GM21381 (cell line): Measurements from ENCODE around the gene KRTAP10-3.
"Not testable (repeated sequence)": the region's sequence is repeated elsewhere in the genome, so short reads cannot be mapped to it uniquely, and the experiment has no call there.

ENCODE experiments used
- ATAC-seq: cut with Tn5 transposase; IDR thresholded peaks from one replicate; pipeline ENCODE4 v1.9.1; 2021; ENCODE audit warnings: mild to moderate bottlenecking, moderate library complexity; ENCODE audit not compliant: unreplicated experiment

The KRTAP10-3 gene

DNA sequence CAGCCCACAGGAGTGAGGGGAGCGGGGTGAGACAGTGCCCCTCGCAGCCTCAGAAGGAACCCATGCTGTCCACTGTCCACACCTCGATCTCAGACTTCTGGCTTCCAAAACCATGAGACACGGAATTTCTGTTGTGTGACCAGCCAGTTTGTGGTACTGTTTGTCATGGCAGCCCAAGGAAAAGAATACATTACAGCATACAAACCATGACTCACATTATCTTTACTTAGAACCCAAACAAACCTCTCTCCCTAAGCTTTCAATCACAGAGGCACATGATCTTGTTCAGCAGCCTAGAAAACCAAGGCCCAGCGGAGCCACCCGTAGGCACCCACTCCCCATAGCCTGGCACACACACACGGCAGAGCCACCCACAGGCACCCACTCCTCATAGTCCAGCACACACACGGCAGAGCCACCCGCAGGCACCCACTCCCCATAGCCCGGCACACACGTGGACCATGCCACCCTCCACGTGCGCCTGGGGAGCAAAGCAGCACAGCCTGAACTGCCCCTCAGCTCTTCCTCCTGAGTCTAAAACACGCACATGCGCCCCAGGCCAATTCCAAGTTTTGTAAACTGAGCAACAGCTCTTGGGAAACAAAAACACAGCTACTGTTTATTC lies 14.5 kb upstream of the KRTAP10-3 start:
- no peak for ATAC-seq

DNA sequence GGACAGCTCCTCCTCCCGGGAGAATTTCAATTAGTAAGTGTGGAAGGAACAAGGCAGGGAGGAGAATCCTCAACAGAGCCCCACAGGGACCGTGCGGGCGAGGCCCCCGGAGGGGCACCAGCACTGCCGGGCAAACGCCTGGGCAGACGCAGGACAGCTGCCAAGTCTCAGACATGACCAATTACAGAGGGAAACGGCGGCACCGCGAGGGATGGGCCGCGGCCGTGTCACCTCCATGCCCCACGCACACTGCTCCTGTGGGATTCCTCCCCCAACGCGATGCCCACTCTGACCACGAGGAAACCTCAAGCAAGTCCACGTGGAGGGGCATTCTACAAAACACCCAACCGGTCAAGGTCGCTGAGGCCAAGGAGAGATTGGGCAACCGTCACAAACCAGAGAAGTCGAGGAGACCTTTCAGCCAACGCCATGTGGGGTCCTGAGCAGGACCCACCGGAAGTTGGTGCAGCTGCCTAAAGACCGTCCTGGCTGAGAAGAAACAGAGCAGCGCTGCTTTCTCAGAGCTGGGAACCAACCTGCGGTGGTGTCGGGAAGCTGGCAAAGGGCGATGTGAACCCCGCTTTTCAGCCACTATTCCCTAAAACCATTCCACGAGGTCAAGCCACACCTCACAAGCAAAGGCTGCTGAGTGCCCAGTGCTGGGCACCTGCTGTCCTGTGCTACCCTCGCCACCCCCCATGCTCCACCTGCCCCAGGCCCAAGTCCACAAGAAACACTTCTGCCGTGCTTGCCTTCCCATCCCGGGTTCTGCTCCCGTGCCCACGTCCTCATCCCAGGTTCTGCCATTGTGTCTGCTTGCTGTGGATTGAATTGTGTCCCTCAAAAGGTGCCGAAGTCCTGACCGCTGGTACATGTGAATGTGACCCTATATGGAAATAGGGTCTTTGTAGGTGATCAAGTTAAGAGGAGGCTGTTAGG lies 13.5 kb upstream of the KRTAP10-3 start:
- no peak for ATAC-seq

DNA sequence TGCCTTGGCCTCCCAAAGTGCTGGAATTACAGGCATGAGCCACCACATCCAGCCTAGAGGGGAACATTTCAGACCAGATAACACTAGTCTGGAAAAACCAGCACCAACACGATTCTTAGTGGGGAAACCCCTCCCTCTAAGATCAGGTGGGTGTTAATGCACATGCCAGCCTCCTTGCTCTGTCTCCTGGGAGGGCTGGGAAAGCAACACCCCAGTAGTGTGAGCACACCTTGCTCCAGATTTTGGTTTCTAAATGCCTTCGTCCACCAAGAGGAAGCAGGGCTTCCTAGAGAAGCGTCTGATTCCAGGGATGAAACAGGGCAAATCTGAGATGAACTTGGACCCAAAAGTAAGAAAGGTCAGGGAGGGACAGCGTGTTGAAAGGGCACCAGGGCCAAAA lies 12.7 kb upstream of the KRTAP10-3 start:
- ATAC-seq, result no peak

- no peak for ATAC-seq
These were observed 11.4 kb upstream of the KRTAP10-3 start for GRCh38 chr21:44569861-44570517.

DNA sequence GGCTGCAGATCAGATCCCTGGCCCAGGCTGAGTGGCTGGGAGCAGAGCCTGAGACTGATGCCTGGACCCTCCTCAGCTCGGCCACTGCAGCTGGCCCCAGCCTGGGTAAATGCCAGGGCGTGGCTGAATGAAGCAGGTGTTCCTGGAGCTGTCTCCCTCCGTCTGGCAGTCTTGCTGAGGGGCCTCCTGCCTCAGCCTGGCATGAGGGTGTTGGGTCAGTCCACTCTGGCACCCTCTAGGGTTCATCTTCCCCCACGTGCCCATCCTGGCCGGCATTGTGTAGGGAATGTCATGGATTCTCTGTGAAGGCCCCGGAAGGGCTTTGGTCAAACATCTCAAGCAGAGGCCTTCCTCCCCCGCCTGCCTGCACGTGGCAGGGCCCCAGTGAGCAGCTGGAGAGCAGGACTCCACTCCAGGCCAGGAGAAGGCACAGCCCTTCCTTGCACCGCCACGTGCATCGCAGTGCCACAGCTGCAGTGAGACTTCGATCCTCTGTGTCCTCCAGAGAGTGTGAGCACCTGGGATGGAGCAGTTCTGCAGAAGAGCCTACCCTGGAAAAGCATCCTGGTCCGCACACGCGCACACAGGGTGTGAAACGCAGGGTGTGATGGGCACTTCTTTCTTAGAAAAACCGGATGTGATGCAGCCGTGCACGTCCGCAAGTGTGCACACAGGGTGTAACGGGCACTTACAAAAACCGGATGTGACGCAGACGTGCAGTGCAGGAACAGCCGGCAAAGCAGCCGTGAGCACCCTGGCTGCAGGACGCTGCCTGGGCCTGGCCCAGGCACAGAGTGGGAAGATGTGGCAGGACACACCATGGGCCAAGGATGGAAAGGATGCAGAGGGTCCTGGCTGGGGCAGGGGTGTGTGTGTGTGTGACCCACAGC lies 10.3 kb upstream of the KRTAP10-3 start:
- ATAC-seq, result no peak

GRCh38 chr21:44568261-44568660 lies 9.7 kb upstream of the KRTAP10-3 start:
- ATAC-seq, result no peak

DNA sequence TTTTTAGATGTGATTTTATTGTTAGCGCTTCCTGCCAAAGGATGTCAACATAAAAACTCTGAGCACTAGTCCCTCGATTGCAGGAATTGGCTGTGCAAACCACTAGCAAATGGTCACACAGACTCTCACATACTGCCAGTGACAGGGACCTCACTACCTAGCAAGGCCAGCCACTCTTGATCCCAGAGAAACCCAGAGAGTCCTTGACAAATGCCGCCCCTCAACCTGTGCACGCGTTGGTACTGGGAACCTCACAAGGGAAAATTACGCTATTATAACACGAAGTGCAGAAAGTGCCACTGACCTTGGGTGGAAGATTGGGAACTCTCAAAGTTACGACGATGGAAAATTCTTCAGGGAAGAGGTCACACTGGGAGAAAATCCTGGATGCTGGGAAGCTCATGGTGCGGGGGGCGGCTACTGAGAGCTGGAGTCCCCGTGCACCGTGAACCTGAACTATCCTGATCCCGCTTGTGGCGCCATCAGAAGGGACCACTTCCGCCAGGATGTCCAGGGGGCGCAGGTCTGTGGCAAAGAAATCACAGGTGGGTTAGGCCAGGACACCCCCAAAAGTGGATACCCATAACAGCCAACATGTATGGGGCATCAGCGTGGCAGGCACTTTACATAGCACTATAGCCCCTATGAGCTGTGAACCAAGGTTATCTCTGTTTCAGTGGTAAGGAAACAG lies 9.0 kb upstream of the KRTAP10-3 start:
- ATAC-seq, result no peak

GRCh38 chr21:44566403-44566802 lies 7.8 kb upstream of the KRTAP10-3 start:
- no peak for ATAC-seq

DNA sequence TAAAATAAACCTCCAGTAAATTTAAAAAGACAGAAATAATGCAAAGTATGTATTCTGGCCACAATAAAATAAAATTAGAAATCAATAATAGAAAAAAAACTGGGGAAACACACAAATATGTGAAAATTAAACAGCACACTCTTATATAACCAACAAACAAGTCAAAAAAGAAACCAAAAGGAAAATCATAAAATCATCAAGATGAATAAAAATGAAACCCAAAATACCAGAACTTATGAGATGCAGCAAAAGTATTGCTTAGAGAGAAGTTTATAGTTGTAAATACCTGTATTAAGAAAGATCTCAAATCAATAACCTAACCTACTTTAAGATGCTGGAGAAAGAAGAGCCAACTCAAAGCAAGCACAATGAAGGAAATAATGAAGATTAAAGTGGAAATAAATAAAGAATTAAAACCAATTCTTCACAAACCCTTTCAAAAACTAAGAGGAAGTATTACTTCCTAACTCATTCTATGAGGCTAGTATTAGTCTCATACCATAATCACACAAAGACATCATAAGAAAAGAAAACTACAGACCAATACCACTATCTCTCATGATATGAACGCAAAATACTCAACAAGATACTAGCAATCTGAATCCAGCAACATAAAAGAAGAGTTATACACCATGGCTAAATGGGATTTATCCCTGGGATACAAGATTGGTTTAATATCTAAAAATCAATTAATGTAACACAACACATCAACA lies 6.4 kb upstream of the KRTAP10-3 start:
- ATAC-seq, result no peak

GRCh38 chr21:44564099-44564498 lies 5.5 kb upstream of the KRTAP10-3 start:
- ATAC-seq, result no peak

GRCh38 chr21:44558329-44558675 lies 293 bp downstream of the KRTAP10-3 start:
- not testable (repeated sequence) for ATAC-seq

GRCh38 chr21:44557491-44558328 lies 885 bp downstream of the KRTAP10-3 start:
- ATAC-seq, result no peak

DNA sequence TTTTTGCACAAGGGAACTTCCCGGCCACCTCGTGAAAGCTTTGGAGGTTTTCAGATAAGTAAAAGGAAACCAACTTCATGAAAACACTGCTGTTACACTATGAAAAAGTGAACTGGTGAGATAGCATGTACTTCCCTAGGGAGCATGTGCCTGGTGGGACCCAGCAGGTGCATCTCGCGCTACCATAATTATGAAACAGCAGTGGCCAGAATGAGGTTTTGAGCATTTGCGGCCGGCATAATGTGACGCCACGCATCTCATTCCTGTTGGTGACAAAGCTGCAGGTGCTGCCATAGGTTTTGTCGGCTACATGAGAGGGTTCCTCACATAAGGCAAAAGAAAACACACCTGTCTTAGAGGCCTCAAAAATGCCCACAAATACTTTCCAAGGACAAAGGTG lies 1.7 kb downstream of the KRTAP10-3 start:
- ATAC-seq, result no peak

- ATAC-seq, result no peak
These were observed 3.3 kb downstream of the KRTAP10-3 start for GRCh38 chr21:44555200-44555875.

DNA sequence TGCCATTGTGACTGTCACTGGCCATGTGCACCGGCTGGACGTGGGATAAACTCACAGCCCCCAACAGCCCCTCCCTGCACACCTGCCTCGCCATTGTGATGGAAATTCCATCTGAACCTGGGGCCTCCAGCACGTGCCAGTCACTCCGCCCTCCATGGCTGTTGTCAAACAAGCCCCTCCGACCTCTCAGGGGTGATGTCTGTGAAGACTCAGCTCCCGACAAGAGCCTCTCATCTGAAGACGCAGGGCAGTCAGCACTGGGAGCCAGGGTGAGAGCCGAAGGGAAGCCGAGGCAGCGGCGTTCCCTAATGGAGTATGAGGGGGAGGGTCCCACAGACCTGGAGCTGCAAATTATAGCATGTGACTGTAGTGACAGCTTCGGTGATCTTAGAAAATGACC lies 5.9 kb downstream of the KRTAP10-3 start:
- no peak for ATAC-seq

- no peak for ATAC-seq
These were observed 6.5 kb downstream of the KRTAP10-3 start for GRCh38 chr21:44552136-44552535.

DNA sequence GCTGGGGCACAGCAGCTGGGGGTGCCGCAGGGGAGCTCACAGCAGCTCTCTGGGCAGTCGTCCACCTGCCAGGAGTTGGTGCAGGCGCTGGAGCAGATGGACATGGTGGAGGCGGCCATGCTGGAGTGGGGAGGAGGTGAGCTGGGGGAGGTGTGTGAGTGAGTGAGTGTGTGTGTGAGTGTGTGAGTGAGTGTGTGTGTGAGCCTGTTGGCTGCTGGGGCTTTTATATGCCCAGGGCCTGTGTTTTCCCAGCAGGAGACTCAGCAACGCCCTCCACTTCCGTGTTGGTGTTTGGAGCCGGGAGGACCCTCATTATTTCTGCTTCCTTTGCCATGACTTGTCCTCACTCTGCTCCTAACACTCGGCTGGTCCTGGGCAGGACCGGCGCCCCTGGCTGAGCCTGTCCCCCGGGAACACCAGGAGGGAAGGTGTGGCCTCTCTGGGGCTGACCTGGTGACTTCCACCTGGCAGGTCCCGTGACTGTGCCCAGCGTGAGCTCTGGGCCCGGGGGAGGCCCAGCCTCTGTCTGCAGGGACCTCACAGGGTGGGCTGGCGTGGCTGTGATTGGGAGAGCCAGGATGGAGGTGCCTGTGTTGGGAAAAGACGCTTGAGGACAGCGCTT lies 7.1 kb downstream of the KRTAP10-3 start, which contains the start of gene KRTAP10-2:
KRTAP10-2 (minus strand) TSS at position 166 of the 622 bp plus-strand sequence; CDS start at position 119, 47 bp downstream.
- ATAC-seq, result no peak

DNA sequence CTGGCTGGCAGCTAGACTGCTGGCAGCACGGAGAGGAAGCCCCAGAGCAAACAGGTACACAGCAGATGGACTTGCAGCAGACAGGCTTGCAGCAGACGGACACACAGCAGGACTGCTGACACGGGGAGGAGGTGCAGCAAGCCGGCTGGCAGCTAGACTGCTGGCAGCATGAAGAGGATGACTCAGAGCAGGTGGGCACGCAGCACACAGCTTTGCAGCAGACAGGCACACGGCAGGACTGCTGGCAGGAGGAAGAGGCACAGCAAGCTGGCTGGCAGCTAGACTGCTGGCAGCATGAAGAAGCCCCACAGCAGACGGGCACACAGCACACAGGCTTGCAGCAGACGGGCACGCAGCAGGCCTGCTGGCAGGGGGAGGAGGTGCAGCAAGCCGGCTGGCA lies 7.8 kb downstream of the KRTAP10-3 start:
- ATAC-seq, result no peak
